Forelimb muscle (tissue), 1 donor: ENCODE measurements around the gene KMT5C. TPM values are rescaled to one million over a fixed set of nuclear protein-coding genes. Genes with fewer than 3 reads are reported as not detected.

Source experiments
- DNase-seq: peaks from one replicate; pipeline ENCODE4 v3.0.0-alpha.2; 2013; ENCODE audit warnings: low read depth
- polyA plus RNA-seq: library from polyadenylated mRNA; unstranded; fragments of 120-200 nt; gene quantifications from one replicate; pipeline ENCODE4 v1.2.1, GENCODE V29; 2013; ENCODE audit not compliant: insufficient read length

KMT5C gene
- polyA plus RNA-seq, 1 donor: 27.5 TPM

DNA sequence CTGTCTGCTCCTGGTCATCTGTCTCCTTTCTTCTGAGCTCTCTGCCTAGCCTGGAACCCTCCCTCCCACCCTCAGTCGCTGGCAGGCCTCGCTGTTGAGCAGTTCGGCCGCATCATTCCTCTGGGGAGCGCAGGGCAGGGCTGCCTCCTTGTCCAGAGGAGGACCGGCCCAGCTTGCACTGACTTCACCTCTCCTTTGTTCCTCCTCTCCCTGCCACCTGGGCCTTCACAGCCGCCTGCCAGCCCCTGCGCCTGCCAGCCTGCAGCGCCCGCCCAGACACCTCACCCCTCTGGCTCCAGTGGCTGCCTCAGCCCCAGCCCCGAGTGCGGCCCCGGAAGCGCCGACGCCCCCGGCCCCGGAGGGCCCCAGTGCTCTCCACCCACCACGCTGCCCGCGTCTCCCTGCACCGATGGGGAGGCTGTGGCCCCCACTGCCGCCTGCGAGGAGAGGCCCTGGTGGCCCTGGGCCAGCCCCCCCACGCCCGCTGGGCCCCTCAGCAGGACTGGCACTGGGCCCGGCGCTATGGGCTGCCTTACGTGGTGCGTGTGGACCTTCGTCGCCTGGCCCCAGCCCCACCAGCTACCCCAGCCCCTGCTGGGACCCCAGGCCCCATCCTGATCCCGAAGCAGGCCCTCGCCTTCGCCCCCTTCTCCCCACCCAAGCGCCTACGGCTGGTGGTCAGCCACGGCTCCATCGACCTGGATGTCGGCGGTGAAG lies 7.2 kb downstream of the KMT5C start:
- no peak for DNase-seq

DNA sequence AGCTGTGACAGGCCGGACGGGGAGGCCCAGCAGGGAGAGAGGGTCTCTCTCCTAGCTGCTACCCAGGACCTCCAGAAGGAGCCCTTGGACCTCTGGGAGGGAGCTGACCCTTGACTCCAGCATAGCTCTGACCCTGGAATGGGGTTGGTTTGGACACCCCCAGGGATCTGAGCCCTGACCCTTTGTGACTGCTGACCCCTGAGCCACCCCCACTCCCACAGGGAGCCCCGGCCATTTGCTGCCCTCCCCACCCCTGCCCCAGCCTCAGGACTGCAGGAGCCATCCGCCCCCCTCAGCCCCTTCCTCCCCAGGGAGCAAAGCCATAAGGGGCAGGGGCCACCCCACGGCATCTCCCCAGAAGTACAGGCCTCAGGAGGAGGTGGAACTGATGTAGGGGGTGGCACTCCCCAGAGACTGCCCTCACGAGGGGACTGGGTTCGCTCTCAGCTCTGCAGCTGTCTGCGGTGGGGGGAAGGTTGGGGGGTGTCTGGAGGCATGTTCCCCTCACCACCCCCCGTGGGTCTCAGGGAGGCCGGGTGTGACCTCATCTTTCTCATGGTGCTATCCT lies 7.8 kb downstream of the KMT5C start:
- DNase-seq: no peak

DNA sequence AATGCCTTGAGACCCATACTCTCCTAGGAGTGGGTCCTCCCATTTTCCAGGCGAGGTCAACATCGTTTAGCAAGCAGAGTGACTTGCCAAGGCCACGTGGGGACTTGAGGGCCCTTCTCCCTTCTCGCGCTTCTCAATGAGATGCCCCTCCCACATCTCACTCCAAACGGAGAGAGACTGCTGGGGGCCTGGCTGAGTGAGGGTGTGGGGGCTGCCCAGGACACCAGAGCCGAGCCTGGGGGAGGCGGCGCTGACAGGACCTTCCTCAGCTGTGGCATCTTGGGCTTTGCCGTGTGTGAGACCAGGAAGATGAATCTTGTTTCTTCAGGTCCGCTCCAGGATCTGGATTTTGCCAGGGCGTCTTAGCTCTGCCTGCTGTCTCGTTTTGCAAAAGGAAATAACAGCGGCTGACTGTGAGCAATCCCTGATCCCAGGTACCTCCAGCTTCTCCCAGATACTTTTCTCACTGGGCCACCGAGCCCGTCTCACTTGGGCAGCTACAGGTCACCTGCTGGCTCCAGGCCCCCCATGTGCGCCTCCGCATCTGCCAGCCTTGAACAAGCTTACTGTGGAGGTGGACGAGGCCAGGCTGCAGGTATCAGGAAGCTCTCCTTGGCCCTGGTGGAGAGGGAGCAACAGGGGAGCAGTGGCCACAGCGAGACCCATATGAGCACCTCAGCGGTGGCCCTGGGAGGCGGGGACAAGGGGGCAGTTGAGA lies 8.8 kb downstream of the KMT5C start:
- DNase-seq: no peak

DNA sequence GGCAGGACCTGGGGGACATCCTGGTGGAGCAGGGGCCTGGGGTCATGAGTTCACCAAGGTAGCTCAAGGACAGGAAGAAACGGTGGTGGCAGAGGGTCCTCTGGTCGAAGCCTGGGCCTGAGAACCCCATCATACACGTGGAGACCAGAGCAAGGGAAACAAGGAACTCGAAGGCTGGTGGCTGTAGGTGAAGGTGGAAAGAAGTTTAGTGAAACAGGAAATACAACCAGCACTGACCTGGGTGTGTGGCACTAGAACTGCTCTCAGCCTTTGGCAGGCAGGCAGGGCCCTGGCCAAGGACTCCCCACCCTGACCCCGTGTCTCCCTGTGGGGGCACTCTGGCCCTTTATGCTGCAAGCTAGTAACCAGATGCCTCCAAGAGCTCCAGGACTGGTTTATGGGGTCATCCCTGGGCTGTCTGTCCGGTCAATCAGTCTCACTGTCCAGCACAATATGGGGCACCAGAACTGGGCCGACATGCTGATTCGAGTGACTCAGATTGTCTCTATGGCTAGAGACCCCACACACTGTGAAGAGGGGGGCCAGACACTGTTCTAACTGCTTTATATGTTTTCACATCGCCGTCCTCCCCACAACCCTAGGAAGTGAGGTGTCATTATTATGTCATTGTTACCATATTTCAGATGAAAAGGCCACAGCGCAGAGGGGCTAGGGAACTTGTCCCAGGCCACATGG lies 11.1 kb downstream of the KMT5C start:
- DNase-seq: no peak

DNA sequence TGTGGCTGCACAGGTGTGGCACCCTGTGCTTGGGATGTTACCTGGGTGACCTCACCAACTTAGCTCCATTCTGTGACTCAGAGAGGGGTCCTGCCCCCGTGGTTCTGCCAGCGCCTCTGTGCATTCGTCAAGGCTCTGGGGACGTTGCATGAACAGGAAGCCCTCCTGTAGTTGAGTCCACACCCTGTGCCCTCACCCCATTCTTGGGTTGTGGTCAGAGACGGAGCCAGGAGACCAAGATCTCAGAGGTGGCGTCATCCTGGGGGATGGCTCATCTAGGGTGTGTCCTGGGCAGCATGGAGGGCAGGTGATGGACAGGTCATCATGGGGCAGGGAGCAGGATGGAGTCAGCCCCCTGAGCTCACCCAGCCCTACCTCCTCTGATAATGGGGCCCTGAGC lies 12.4 kb downstream of the KMT5C start:
- no peak for DNase-seq

DNA sequence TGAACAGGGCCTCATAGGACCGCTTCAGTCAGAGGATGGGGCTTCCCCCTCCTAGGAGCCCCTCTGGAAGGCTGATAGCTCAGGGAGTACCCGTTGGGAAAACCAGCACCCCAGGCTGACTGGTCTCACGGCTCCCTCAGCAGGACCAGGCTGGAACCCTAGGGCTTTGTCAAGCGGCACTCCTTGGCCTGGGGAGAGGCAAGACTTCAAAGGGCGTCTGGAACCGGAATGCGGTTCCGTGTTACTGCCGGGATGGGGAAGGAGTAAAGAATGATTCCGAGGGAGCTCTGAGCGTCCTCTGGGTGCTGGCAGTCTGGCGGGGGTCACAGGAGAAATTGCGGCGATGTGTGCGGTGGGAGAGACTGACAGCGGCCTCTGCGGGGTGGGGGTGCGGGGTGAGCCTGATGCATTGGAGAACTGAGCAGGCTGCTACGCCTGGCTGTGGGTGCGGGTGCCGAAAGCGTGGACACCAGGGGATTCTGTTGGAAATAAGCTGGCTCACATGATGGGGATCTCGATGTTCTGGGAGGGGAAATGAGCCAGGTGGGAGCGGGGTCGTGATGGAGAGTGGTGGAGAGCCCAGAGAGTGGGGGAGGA lies 13.0 kb downstream of the KMT5C start:
- DNase-seq: no peak

DNA sequence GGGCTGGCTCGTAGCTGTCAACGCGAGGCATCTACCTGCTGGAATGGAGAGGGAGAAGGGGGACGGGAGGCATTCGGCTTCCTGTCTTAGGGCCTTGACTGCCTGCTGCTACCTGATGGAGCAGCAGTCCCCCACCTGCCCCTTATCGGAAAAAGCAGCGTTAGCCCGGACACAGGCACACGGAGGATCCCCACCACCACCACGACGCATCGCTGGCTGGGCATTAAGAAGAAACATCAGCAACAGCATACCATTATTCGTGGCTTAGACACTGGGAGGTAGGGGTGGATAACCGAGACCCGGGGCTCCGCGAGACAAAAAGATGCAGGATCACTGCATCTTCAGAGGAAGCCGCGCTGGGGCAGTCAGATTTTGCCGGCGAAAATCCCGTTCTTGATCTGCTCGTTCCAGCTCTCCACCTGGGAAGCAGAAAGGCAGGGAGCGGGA lies 13.7 kb downstream of the KMT5C start:
- DNase-seq: no peak

DNA sequence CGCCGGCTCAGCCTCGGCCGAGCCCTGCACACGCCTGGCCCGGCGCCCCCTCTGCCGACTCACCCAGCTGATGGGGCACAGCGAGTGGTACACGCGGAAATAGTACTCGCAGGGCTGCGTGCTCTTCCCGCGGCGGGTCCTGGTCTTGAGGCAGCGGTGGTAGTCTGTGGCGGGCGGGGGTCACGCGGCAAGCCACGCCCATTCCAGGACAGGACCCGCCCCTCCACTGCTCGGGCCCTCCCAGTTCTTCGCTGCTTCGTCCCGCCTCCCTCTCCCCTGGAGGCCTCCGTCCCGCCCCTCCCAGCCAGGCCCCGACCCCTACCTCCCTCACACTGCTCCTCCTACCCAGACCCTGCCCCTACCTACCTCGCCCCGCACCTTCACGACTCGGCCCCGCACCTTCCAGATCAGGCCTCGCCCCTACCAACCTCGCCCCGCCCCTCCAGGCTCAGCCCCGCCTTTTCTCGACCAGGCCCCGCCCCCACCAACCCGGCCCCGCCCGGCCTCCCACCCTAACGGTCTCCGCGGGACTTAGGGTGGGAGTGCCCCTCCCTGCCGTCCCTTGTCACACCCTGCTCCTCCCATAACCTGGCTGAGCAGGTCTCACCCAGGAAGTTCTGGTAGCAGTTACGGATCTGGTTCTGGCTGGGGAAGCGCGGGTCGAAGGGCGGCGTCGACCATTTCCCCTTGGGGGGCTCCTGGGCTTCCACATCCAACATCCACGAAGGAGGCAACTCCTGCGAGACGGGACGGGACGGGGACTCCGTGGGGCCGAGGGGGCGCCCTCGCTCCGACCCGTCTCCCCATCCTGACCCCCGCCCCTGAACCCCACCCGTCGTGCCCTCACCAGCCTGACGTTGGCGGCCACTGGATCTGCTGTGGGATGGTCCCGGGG lies 14.4 kb downstream of the KMT5C start:
- DNase-seq: no peak

DNA sequence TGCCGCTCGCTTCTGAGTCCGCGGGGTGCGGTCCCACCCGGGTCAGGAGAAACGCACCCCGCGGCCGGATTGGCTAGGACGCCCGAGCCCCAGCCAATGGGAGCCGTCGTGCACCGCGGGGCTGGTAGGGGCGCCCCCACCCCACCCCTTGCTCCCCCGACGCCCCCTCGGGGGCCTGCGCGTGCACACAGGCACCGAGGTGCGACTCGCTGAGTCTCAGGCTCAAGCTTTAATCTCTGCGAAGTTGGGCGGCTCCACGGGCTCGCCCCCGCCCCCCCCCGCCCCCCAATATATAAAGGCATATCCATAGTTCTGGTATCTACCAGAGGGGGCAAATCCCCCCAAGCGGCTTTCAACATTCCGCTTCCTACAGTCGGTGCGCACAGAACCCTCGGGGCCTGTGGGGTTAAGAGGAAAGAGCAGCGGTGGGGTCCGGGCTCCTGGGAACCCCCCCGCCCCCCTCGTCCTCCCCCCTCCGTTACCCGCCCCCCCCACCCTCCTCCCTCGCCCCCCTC lies 15.1 kb downstream of the KMT5C start, which contains the start of gene COX6B2:
Gene COX6B2, minus strand, starts transcription at position 22 of the 515 bp plus-strand sequence. CDS start 198 bp downstream, outside the sequence.
- no peak for DNase-seq

DNA sequence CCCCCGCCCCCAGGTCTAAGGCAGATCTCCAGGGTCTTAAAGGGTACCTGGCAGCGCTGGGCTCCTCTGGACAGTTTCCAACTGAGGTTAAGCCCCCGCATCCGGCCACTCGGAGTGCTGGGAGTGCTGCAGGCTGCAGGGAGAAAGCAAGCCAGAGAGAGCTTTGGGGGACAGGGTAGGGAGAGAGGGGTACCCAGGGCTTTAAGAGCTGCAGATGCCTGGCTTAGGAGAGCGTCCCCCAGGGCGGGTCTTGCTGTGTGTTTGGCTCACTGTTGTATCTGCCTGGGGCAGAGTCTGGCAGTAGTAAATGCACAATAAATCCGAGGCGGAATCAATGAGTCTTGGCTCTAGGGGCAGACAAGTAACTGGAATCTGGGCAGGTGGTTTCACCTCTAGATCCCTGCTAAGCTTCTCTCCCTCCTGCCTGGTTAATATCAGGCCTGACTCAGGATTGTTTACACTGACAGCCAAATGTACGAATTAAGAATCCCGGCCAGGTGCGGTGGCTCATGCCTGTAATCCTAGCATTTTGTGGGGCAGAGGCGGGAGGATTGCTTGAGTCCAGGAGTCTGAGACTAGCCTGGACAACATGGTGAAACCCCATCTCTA lies 15.6 kb downstream of the KMT5C start:
- DNase-seq: no peak

DNA sequence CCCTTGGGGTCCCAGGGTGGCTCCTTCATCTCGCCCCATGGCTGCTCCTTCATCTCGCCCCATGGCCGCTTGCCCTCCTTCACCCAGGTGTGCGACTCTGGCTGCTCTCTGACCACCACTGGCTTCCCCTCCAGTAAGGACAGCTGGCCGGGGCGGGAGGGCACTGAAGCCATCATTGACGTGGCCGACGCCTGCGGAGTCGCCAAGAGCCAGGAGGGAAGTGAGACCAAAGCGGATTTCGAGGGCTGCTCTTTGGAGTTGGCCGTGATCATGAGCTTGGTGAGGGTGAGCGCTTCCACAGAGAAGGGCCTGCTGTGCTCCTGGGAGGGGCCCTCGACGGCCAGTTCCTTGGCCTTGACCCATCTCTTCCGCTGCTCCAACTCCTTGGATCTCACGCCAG lies 18.8 kb downstream of the KMT5C start:
- DNase-seq: no peak

DNA sequence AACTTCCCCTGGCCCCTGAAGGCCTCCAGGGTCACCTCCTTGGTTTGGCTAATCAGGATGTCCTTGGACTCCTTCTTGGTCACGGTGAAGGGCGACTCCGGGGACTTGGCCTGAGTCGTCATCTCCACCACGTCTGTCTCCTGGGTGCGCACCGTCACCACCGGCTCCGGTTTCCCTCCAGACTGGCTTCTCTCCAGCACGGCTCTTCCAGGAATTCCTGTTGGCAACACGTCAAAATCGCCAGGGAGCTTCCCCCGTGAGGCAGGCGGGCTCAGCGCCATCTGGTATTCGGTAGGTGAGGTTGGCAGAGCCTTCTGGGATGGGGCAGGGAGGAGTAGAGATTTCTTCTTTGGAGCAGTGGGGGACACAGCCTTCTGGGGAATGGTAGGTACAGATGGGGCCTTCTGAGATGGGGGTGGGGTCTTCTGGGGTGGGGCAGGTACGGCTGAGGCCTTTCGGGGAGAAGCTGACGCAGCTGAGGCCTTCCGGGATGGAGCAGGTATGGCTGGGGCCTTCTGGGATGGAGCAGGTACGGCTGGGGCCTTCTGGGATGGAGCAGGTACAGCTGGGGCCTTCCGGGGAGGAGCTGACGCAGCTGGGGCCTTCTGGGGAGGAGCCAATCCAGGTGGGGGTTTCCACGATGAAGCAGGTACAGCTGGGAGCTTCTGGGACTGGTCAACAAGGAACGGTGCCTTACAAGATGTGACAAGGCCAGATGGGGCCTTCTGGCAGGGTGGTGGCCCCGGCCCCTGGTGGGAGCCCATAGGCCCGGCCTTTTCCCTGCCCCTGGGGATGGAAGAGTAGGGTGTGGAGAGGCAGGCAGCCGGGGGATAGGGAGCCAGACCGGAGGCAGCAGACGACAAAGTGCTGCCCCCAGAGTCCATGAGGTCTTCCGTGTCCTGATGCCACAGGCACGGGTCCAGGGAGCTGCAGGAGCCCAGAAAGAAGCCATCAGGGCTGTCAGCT lies 19.6 kb downstream of the KMT5C start:
- DNase-seq: no peak

DNA sequence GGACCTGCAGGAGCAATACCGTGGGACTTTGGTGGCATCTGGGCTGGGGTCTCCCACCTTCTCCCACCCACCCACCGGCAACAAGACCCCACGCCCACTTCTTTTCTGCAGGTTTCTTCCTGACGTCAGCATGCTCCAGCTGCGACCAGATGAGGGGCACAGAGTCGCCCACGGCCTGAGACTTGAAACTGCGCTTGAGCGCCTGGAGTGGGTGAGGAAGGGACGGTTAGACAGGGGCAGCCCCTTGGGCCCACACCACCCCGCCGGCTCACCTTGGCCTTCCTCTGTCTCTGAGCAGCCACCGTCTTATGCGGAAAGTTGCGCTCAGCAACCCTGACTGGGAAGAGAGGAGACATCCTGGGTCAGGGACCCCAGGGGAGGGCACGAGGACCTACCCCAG lies 21.2 kb downstream of the KMT5C start:
- DNase-seq: no peak

DNA sequence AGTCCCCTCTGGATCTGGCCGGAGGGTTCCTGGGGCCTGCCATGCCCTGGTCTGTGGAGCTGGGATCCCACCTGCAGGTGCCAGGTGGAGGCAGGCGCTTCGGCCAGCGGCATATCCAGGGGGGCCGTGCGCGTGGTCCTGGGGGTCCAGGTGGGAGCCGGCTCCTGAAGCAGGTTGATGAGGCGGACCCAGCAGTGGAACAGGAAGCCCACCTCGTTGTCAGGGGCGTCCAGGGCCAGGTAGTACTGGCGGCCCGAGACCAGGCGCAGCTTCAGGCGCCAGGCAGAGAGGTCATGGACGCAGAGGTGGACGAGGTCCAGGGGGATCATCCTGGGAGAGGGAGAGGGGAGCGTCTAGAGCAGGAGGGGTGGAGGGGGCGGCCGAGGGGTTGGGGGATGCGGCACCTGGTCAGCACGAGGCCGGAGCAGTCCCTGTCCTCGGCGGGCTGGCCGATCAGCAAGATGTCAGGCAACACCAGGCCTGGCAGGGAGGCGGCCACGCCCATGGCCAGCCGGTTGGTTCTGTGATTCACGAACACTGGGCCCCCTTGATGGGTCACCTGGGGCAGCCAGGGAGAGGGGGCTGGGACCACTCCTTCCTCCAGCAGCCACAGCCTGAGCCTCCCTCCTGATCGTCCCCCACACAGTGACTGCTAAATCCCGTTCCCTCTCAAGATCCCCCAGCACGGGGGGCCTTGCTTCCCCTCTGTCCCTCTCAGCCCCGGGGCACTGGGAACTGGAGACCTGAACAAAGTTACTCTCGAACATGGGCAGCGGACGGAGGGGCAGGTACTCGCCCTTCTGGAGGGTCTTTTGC lies 22.7 kb downstream of the KMT5C start:
- no peak for DNase-seq

DNA sequence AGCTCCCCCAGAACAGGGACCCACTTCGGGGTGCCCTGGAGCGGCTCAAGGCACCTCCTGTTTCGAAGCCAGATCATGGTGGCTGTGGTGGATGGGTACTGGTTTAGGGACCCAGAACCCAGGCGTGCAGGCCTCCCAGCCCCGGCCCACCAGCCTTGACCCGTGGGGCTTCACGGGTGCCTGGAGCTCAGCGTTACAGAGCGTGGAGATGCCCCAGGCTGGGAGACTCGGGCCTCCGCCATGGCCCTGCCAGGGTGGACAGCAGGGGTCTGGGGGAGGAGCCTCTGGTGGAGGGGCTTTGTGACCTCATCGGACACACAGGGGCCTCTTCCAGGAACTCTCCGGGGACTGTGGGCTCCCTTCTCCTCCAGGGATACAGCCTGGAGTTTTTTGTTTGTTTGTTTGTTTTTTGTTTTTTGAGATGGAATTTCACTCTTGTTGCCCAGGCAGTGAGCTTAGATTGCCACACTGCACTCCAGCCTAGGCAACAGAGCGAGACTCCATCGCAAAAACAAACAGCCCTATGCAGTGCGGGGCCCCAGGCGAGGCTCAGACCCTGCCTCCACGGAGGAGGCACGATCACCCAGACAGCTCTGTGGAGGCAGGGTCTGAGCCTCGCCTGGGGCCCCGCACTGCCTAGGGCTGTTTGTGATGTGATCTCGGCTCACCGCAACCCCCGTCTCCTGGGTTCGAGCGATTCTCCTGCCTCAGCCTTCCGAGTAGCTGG lies 23.5 kb downstream of the KMT5C start, which contains the start of gene GARIN5B:
Gene GARIN5B, minus strand, starts transcription at position 271 of the 727 bp plus-strand sequence. Its CDS starts 194 bp downstream, at position 77.
- DNase-seq: no peak

DNA sequence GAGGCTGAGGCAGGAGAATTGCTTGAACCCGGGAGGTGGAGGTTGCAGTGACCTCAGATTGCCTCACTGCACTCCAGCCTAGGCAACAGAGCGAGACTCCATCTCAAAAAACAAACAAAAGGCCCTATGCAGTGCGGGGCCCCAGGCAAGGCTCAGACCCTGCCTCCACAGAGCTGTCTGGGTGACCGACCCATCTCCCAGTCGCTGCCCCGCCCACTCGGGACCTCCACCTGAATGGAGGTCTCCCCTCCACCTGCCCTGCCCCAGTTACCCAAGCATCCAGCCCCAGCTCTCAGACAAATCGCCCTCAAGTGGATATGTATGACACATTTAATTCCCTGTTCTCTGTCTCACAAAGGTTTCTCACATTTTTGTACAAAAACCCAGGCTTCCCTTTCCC lies 25.6 kb downstream of the KMT5C start:
- no peak for DNase-seq

DNA sequence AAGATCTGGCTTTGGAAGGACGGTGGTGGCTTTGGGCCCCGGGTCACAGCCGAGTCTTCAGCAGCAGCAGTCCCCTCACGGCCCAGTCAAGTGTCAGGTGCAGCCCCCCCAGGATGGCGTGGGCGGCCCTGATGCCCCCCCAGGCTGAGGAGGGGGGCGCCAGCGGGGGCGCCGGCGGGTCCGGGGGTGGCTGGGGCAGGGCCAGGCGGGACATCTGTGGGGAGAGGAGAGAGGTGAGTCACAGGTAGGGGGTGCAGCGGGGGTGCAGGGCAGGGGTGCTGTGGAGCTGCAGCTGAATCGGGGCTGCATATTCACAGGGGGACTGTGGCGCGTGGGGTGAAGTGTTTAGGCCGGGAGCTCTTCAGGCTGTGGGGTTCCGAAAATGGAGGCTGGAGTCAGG lies 26.3 kb downstream of the KMT5C start:
- DNase-seq: no peak
